Neural progenitor cell (in vitro differentiated cells): ENCODE data around the gene WFS1. TPM values are rescaled to one million over a fixed set of nuclear protein-coding genes. Genes with fewer than 3 reads are reported as not detected.
A peak's percentile ranks its signal among the peaks of the same experiment; 100 is the strongest.

Experiments used
- DNase-seq: peaks from one replicate; pipeline ENCODE4 v3.0.0-alpha.2; 2016; ENCODE audit warnings: low spot score
- H2AFZ ChIP-seq: fragments of 200-600 bp; sonication (generic); replicated peaks from 2 replicates; pipeline ENCODE4 v1.6.1; 2016; ENCODE audit warnings: antibody characterized with exemption
- H3F3A ChIP-seq: fragments of 200-600 bp; sonication (generic); 2 replicates; pipeline ENCODE4 v1.6.1; 2016; ENCODE audit warnings: antibody characterized with exemption, low read depth
- H3K27ac ChIP-seq: fragments of 200-600 bp; sonication (generic); 2 replicates; pipeline ENCODE4 v1.5.1; 2016; ENCODE audit warnings: mild to moderate bottlenecking
- H3K27me3 ChIP-seq: fragments of 200-600 bp; sonication (generic); 2 replicates; pipeline ENCODE4 v1.6.1; 2016; ENCODE audit warnings: mild to moderate bottlenecking, moderate library complexity
- H3K36me3 ChIP-seq: fragments of 200-600 bp; sonication (generic); 2 replicates; pipeline ENCODE4 v1.5.1; 2016
- H3K4me1 ChIP-seq: fragments of 200-600 bp; sonication (generic); 2 replicates; pipeline ENCODE4 v1.6.1; 2016; ENCODE audit warnings: mixed run types
- H3K4me2 ChIP-seq: fragments of 200-600 bp; sonication (generic); 2 replicates; pipeline ENCODE4 v1.6.1; 2016
- H3K4me3 ChIP-seq: fragments of 200-600 bp; sonication (generic); 2 replicates; pipeline ENCODE4 v1.5.1; 2016
- H3K79me2 ChIP-seq: fragments of 200-600 bp; sonication (generic); 2 replicates; pipeline ENCODE4 v1.6.1; 2016; ENCODE audit warnings: low read depth
- H3K9ac ChIP-seq: fragments of 200-600 bp; sonication (generic); 2 replicates; pipeline ENCODE4 v1.6.1; 2016
- H3K9me3 ChIP-seq: fragments of 200-600 bp; sonication (generic); 2 replicates; pipeline ENCODE4 v1.5.1; 2016; ENCODE audit warnings: low read depth
- H4K20me1 ChIP-seq: fragments of 200-600 bp; sonication (generic); 2 replicates; pipeline ENCODE4 v1.6.1; 2016; ENCODE audit warnings: low read depth
- H3K27ac Mint-ChIP-seq: 3 replicates; pipeline ENCODE4 v1.8.0; 2021; ENCODE audit warnings: mixed read lengths
- H3K27me3 Mint-ChIP-seq: 2 replicates; pipeline ENCODE4 v1.8.0; 2022; ENCODE audit warnings: low read depth, mild to moderate bottlenecking, inconsistent platforms, moderate library complexity, mixed read lengths; ENCODE audit not compliant: insufficient read depth
- H3K36me3 Mint-ChIP-seq: 3 replicates; pipeline ENCODE4 v1.8.0; 2021; ENCODE audit warnings: mixed read lengths
- H3K4me1 Mint-ChIP-seq: 3 replicates; pipeline ENCODE4 v1.8.0; 2021; ENCODE audit warnings: mixed read lengths
- H3K4me3 Mint-ChIP-seq: 3 replicates; pipeline ENCODE4 v1.8.0; 2021; ENCODE audit warnings: mild to moderate bottlenecking, moderate library complexity, mixed read lengths
- H3K9me3 Mint-ChIP-seq: 3 replicates; pipeline ENCODE4 v1.8.0; 2020; ENCODE audit warnings: mixed read lengths
- EZH2 ChIP-seq: fragments of 200-600 bp; sonication (generic); IDR thresholded peaks from 2 replicates; pipeline ENCODE4 v1.6.1; 2017; ENCODE audit warnings: antibody characterized with exemption, mild to moderate bottlenecking, moderate library complexity
- EZH2phosphoT487 ChIP-seq: fragments of 200-600 bp; sonication (generic); IDR thresholded peaks from 2 replicates; pipeline ENCODE4 v1.6.1; 2017; ENCODE audit warnings: antibody characterized with exemption
- total RNA-seq: library from RNA; depleted of rRNA; stranded (reverse); fragments of >200 nt; gene quantifications from 2 replicates; pipeline ENCODE4 v1.2.3, GENCODE V29; 2015; ENCODE audit warnings: low replicate concordance
- TF ChIP-seq, protein P1 (sequence below): fragments of 200-600 bp; sonication (generic); IDR thresholded peaks from 2 replicates; pipeline ENCODE4 v1.5.1; 2017; ENCODE audit warnings: antibody characterized with exemption, mild to moderate bottlenecking

Gene WFS1, protein sequence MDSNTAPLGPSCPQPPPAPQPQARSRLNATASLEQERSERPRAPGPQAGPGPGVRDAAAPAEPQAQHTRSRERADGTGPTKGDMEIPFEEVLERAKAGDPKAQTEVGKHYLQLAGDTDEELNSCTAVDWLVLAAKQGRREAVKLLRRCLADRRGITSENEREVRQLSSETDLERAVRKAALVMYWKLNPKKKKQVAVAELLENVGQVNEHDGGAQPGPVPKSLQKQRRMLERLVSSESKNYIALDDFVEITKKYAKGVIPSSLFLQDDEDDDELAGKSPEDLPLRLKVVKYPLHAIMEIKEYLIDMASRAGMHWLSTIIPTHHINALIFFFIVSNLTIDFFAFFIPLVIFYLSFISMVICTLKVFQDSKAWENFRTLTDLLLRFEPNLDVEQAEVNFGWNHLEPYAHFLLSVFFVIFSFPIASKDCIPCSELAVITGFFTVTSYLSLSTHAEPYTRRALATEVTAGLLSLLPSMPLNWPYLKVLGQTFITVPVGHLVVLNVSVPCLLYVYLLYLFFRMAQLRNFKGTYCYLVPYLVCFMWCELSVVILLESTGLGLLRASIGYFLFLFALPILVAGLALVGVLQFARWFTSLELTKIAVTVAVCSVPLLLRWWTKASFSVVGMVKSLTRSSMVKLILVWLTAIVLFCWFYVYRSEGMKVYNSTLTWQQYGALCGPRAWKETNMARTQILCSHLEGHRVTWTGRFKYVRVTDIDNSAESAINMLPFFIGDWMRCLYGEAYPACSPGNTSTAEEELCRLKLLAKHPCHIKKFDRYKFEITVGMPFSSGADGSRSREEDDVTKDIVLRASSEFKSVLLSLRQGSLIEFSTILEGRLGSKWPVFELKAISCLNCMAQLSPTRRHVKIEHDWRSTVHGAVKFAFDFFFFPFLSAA
- 8.8 and 28.4 TPM in 2 replicates for total RNA-seq

GRCh38 chr4:6269616-6270511 is at the start of gene WFS1:
TSS of gene WFS1 (plus strand) at chr4:6269850. CDS start at chr4:6277456, 7,606 bp downstream.
- Histone ChIP-seq H3K27me3 (peaks cover 16% of the 10 kb centered on the region), H3K4me3 (peak within 1 kb of the TSS; percentile 95), H3K9ac (peak within 1 kb of the TSS; percentile 74), H3K9me3 (no peaks in the 10 kb centered on the region), H3K36me3 (no peaks in the 10 kb centered on the region), H3F3A (no peaks in the 10 kb centered on the region), H3K27ac (no peak within 1 kb of the TSS), H3K4me2 (peak within 1 kb of the TSS; percentile 93), H3K4me1 (peaks cover 6% of the 10 kb centered on the region), H4K20me1 (peaks cover 31% of the 10 kb centered on the region), H2AFZ (peak within 1 kb of the TSS; percentile 86), H3K79me2 (peaks cover 5% of the 10 kb centered on the region)
- peak; percentile 99 for DNase-seq
- Mint-ChIP-seq H3K27me3 (peaks cover 4% of the 10 kb centered on the region), H3K9me3 (no peaks in the 10 kb centered on the region), H3K4me1 (peaks cover 40% of the 10 kb centered on the region), H3K36me3 (peaks cover 2% of the 10 kb centered on the region), H3K4me3 (peak within 1 kb of the TSS; percentile 92), H3K27ac (peak within 1 kb of the TSS; percentile 79)
- TF ChIP-seq, protein P1, sequence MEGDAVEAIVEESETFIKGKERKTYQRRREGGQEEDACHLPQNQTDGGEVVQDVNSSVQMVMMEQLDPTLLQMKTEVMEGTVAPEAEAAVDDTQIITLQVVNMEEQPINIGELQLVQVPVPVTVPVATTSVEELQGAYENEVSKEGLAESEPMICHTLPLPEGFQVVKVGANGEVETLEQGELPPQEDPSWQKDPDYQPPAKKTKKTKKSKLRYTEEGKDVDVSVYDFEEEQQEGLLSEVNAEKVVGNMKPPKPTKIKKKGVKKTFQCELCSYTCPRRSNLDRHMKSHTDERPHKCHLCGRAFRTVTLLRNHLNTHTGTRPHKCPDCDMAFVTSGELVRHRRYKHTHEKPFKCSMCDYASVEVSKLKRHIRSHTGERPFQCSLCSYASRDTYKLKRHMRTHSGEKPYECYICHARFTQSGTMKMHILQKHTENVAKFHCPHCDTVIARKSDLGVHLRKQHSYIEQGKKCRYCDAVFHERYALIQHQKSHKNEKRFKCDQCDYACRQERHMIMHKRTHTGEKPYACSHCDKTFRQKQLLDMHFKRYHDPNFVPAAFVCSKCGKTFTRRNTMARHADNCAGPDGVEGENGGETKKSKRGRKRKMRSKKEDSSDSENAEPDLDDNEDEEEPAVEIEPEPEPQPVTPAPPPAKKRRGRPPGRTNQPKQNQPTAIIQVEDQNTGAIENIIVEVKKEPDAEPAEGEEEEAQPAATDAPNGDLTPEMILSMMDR: no peak
- TF ChIP-seq EZH2 (no peak), EZH2phosphoT487 (no peak)

- Mint-ChIP-seq H3K4me3 (peak overlapping the region; percentile 85), H3K36me3 (no peaks in the 10 kb centered on the region), H3K4me1 (peaks cover 4% of the 10 kb centered on the region), H3K27ac (no peak overlapping the region), H3K9me3 (peaks cover 2% of the 10 kb centered on the region), H3K27me3 (peaks cover 32% of the 10 kb centered on the region)
- Histone ChIP-seq H3K27me3 (peaks cover 68% of the 10 kb centered on the region), H3K9ac (no peak overlapping the region), H3K9me3 (no peaks in the 10 kb centered on the region), H2AFZ (peak overlapping the region; percentile 74), H3K36me3 (no peaks in the 10 kb centered on the region), H3K4me3 (peak overlapping the region; percentile 57), H3K79me2 (no peaks in the 10 kb centered on the region), H3K27ac (no peak overlapping the region), H3K4me1 (peaks cover 5% of the 10 kb centered on the region), H3K4me2 (peak overlapping the region; percentile 88), H3F3A (peaks cover 4% of the 10 kb centered on the region), H4K20me1 (peaks cover 8% of the 10 kb centered on the region)
- TF ChIP-seq, protein P1: no peak
- TF ChIP-seq EZH2 (no peak), EZH2phosphoT487 (no peak)
- DNase-seq: peak; percentile 36
Measured at GRCh38 chr4:6221301-6221850, 48.3 kb upstream of the WFS1 start.
